HG03139 (cell line): ENCODE data around the gene GPC6.

Experiments used
- ATAC-seq: cut with Tn5 transposase; IDR thresholded peaks from one replicate; pipeline ENCODE4 v1.9.1; 2021; ENCODE audit not compliant: unreplicated experiment

Gene GPC6

DNA sequence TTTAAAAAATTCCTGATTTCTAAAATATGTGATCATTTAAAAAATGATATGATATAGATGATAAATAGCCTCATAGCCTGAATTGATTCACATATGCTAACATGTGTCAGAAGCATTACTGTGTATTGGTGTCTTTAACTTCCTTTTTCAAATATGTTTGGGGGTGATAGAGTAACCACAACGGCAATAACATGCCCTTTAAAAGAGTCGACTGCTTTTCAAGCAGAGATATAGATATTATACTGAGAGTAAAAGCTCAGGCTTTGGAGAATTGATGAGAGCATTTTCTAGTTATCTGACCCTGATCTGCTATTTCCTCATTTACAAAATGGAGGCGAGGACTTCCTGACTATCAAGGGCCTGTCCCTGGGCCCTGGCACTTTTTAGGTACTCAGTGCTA, 992.3 kb downstream of the GPC6 start:
- ATAC-seq, result no peak

DNA sequence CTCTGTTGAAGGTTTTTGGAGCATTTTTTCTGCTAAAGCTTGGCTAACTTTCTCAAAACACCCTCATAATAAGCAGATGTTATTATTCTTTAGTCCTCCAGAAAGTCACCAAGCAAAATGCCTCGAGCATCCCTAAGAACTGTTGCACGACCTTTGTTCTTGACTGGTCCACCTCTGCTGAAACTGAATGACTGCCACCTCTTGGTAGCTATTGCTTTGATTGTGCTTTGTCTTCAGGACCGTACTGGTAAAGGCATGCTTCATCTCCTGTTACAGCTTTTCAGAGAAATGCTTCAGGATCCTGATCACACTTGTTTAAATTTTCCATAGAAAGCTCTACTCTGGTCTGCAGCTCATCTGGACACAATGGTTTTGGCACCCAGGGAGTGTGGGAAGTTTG, 998.1 kb downstream of the GPC6 start:
- no peak for ATAC-seq

DNA sequence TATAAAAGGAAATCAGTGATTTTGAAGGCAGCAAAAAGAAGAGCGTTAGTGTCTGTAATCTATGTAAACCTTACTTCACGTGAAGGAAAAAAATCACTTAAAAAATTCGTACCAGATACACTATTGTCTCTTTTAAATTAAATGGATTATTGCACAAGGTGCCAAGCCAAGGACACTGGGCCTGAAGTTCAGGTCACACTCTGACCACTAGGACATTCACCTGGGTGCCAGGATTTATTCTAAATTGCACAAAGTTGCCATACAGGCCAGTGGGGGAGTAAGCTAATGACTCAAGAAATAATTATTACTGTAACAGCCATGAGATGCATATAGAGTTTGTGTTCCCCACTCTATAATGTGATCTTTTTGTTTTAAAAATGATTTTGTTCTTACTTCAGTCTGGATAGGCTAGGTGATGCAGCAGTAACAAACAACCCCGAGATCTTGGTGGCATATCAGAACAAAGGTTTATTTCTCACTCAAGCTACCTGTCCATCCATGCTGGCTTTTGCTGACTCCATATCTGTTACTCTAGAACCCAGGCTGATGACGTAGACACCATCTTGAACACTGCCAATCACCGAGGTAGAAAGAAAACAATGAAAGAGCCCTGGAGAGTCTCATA, 1000.8 kb downstream of the GPC6 start:
- ATAC-seq, result no peak

DNA sequence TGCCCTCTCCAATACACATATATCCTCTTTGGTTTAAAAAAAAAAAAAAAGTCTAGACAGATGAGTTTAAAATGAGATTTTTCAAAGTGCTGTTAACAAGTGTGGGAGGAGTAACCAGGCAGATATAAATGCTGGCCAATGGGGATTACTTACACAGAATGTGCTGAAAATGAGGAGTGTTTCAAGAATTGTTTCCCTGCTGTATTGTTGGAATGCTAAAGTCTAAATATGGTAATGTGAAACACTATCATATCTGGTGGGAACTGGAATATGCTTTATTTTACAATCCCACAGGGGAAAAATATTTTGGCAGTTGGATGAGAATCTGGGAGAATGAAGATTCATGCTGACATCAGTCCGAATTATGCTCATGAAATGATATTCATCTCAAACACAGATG, 1002.2 kb downstream of the GPC6 start:
- ATAC-seq, result no peak

DNA sequence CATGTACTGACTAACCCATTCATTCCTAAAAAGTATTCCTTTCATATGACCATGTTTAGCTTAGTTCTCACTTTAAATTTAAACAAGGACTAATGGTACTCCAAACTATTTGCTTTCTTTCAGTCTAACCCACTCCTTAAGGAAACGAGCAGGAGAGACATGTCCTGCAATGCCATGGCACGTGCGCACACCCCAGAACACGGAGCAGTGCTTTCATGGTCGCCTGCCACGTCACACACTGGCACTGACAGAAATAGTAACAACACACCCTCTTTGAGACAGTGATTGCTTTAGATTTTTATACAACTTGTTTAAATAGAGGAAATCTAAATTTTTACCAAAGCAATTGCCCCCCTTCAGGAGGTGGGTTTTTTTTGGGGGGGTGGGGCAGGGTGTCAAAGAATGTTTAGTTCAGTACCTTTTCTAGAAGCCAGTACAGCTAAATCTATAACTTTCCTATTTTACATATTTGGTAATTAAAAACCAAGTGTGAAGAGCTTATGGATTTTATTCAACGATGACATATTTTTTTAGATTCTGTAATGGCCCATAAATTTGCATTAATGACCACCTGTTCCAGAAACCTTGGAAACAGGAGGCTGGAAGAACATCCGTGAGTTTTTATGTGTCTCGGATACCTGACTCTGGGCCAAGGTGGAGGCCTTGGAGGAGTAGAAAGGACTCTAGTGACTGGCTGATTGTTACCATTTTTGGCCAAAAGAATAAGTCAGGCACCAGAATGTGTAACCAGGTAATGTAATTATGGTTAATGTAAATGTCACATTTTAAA, 1005.7 kb downstream of the GPC6 start:
- ATAC-seq, result no peak

DNA sequence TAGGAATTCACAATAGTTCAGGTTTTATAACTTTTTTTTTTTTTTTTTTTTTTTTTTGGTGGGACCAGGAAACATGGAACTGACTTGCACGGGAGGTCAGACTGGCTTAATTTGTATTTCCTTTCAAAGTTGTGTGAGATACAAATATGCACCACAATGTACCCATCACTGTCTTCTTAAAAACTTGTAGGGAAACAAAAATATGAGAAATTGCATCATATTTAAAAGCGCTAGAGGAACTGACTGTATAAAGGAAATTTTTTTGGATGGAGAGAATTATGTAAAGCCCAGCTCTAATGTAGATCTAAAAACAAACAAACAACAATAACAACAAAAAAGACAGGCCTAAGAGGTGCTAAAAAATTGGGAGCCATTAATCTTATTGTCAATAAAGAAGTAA, 1006.3 kb downstream of the GPC6 start:
- ATAC-seq, result no peak

DNA sequence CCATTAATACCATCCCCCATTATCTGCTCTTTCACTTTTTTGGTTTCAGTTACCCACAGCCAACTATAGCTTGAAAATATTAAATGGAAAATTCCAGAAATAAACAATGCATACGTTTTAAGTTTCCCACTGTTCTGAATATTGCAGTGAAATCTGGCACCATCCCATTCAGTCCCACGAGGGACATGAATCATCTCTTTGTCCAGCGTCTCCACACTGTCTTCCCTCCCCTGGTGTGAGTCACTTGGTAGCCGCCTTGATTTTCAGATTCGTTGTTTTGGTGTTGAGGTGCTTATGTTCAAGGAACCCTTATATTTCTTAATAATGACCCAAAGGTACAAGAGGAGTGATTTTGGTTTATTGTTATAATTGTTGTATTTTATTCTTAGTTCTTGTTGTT, 1006.8 kb downstream of the GPC6 start:
- ATAC-seq, result no peak

DNA sequence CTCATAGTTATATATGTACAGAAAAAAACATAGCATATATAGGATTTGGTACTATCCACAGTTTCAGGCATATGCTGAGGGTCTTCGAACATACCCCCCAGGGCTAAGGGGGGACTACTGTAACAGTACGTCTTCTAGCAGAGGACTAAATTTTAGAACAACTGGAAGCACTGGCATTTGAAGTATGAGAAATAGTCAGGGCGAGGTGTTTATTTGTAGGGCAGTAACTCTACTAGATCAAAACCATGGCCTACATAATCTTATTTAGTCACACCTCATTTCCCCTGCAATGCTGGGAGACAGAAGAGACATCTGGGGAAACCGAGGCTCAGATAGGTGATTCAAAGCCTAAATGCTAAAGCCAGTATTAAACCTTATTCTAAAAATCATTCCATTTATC, 1007.2 kb downstream of the GPC6 start:
- no peak for ATAC-seq

DNA sequence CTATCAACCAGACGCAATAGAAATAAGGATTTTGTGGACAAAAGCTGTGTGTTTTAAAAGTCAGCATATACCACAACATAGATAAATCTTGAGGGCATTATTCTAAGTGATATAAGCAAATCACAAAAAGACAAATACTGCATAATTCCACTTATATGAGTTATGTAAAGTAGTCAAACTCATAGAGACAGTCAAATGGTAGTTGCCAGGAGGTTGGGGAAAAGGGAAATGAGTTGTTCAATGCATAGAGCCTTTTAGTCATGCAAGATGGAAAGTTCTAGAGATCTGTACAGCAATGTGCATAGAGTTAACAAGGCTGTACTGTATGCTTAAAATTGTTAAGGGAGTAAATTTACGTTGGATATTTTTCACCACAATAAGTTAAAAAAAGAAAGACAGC, 1008.1 kb downstream of the GPC6 start:
- ATAC-seq, result no peak

DNA sequence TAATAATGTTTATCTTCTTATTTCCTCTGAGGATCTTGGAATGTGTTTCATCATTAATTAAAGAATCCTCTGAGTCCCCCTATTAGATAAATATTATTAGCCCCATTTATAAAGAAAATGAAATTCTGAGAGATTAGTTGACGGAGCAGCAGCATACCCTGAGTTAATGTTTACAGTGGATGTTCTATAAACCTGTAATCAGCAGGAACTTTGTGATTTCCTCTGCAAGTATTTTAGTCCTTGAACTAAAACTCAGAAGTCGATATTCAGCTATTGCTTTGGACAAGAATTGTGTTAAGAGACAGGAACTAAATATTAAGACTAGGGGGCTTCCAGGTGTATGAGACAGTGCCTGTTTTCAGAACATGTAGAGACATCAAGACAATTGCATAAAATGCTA, 1009.5 kb downstream of the GPC6 start:
- no peak for ATAC-seq

DNA sequence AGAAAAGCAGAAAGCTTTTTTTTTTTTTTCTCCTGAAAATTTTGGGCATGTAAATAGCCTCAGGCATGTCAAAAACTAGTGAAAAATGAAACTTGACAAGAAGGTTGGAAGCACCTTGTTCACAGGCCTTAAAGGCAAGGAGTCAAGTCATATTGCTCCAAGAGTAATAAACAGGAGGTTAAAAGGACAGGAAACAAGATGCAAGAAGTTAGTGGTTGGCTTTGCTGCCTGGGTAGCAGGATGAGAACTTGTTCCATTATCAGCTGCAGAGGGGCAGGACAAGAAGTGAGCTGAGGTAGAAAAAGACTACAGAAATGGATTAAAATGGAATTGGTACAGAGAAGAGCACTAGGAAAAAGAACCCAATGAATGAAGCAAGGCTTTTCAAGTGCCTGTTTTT, 1010.3 kb downstream of the GPC6 start:
- ATAC-seq, result no peak

DNA sequence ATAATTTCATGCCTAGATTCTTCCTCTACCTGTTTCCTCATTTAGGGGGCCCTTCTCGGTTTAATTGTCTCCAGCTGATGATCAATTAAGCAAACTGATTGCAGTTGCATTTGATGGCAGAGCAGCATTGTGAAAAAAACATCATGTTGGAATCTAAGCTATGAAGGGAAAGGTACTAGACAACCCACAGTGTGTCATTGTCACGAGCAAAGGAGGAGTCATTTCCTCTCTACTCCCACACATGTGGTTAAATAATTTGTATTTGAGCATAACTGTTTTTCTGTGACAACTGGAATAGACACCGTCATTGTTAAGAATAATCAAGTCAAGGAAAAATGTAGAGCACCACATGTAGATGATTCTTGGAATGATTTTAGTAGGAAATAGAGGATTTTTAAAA, 1012.5 kb downstream of the GPC6 start:
- ATAC-seq, result no peak

DNA sequence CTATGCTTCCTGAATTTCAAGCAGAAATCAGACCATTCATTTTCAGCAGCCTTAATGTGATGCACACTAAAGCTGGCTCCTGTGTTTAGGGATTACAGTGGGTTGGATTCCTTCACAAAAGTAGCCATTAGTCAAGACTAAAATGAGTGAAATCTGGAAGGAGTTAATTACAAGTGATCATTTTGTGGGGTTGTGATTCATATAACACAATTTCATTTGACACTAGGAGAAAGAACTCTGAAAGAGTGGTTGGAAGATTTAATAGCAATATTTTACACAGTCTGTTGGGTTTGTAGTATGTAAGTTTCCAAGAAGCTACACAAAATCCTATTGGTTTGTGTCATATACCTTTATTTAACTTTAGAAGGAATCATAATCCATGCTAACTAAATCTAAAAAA, 1015.9 kb downstream of the GPC6 start:
- no peak for ATAC-seq

DNA sequence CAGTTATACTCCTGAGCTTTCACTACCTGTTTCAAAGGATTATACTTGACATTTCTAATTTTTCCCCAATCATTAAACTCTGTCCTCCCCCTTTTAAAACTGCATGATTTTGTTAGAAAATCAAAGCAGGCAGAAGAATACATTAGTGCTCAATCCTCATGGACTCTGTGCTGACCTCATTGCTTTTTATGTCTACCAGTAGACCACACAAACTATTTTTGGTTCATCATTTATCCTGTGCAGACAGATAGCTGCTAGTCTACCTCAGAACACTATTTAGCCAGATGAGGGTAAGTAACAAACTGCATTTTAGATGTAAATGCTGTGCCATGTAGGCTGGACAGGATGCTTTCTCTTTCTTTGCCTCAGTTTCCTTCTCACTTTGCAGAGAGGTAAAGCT, 1016.9 kb downstream of the GPC6 start:
- no peak for ATAC-seq

DNA sequence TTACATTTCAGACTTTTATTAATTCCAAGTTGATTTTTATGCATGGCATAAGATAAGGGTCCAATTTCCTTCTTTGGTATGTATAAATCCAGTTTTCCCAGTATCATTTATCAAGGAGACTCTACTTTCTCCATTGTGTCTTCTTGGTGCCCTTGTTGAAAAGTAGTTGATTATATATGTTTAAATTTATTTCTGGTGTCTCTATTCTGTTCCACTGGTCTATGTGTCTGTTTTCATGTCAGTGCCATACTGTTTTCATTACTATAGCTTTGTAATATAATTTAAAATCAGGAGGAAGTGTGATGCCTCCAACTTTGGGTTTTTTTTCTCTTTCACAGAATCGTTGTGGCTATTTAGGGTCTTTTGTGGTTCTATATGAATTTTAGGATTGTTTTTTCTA, 1019.9 kb downstream of the GPC6 start:
- no peak for ATAC-seq

DNA sequence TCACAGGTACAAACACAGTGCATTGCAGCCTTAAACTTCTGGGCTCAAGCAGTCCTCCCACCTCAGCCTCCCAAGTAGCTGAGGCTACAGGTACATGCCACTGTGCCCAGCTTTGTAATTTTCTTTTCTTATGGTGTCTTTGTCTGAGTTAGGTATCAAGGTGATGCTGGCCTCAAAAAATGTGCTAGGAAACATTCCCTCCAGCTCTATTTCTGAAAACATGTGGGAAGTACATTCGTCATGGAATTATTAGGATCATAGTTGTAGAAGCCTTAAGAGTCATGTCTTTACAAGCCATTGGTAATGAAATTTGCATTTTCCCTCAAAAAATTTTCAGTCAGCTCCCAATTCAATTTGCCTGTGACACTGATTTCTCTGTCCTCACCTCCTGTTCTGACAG, 1021.3 kb downstream of the GPC6 start:
- ATAC-seq, result no peak

DNA sequence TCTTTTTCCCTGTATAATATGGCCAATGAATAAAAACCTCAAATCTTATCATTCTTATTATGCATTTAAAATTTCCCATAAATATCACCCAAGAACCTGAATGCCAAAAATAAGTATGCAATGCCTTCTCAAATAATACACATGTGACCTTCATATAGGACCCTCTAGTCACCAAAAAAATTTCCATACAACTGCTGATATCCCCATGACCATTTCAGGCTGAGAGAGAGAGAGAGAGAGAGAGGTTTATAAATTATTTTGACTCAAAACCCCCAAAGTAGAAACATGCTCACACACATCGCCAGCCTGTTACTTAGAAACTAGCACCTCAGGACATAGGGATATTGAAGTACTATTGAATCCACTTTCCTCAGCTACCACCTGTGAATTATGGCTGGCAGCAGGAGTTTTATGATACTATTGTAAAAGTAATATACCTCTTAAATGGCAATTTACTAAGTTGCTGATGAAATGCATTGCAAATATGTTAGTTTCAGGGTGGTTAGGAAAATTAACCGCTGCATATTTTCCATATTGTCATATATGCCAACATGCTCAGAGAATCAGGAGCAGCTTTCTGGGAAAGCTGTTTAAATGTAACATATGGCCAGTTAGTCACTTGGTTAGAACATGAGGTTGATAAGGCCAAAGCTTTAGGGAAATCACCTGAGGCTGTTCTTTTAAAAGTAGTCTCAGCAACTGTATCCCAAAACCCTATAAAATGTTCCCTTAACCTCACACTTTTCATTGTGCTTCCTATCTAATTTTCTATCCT, 1022.0 kb downstream of the GPC6 start:
- no peak for ATAC-seq

DNA sequence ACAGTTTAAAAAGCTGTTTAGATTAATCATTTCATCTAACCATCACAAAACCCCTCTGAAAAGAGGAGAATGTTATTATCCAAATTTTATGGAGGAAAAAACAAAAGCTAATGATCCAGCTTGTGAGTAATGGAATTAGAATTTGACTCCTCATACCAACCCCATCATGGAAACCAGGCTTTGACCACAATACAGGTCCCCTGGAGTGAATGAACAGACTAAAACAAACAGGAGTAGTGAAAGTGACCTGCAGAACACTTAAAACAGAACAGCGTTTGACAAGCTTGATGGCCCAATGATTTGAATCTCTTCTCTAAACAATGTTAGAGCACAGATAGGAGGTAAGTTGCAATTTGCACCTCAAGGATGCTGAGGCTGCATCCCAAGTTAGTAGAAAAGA, 1022.9 kb downstream of the GPC6 start:
- ATAC-seq, result no peak

DNA sequence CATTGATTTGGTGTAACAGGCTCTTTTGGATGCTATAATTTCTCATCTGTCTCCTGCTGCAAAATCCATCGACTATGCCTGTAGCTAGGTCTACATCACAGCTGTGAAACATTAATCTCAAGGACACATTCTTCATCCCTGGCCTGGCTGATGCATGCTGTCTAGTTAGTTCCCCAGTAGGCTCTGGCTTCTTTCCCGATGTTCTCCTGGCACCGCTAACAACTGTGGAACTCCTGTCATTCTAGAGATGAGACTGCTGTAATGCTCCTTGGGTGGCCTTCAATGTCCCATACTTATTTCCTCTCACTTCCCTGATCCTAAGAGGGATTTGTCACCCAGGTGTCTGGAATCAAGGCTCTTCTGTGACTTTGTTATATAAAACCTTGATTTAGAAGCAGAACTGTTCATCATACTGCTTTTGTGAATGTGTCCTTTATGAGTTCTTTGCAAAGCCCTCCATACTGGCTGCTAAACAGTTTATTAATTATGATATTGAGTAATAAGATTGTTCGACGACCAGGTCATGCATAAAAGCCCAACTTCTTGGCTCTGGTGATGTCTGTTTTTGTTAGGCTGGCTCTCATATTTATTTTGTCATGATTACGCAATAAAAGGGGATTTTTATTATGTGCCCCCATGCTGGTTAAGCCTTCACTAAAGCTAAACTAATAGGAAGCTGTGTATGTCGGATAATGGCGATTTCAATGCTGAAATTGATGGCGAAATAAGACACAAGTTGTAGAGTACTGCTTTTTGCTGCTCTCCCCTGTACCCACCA, 1025.4 kb downstream of the GPC6 start:
- ATAC-seq, result no peak

DNA sequence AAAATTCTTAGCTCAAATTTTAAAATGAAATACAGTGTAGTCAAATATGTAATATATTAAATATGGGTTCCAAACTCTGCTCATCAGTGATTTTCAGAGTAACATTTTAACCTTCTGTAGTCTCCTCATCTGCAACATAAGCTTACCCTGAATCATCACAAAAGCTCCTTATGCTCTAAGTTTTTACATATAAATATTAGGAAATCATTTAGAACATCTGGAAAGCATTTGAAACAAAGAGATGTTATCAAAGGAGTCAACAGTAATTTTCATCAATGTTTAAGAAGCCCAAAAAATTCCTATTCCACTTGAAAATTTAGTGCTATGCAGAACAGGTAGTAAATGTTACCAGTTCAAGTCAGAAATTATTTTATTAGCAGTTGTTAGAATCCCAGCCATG, 1028.1 kb downstream of the GPC6 start:
- ATAC-seq, result no peak

DNA sequence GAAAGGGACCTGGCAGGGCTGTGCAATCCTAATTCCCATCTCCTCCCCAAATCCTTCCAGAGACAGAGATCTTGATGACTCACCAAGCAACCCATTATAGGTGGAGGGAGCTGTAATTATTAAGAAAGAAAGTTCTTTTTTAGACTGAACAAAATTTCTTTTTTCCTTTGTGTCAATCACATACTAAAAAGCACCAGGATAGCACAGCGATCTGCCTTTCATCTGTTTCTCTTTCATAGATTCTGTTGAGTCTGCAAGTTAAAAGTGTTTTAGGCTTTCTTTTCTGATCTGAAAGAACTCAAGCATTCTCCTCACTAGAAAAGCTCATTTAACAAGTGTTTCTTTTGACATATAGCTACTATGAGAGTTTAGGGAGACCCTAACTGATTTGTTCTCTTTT, 1030.1 kb downstream of the GPC6 start:
- no peak for ATAC-seq
